NCI-H2227 (cell line): ENCODE results near the gene SORCS2.

Experiments
- DNase-seq: peaks from one replicate; lab custom pipeline; 2025; ENCODE audit not compliant: unreplicated experiment; lab: John Stamatoyannopoulos, UW

SORCS2 gene

DNA sequence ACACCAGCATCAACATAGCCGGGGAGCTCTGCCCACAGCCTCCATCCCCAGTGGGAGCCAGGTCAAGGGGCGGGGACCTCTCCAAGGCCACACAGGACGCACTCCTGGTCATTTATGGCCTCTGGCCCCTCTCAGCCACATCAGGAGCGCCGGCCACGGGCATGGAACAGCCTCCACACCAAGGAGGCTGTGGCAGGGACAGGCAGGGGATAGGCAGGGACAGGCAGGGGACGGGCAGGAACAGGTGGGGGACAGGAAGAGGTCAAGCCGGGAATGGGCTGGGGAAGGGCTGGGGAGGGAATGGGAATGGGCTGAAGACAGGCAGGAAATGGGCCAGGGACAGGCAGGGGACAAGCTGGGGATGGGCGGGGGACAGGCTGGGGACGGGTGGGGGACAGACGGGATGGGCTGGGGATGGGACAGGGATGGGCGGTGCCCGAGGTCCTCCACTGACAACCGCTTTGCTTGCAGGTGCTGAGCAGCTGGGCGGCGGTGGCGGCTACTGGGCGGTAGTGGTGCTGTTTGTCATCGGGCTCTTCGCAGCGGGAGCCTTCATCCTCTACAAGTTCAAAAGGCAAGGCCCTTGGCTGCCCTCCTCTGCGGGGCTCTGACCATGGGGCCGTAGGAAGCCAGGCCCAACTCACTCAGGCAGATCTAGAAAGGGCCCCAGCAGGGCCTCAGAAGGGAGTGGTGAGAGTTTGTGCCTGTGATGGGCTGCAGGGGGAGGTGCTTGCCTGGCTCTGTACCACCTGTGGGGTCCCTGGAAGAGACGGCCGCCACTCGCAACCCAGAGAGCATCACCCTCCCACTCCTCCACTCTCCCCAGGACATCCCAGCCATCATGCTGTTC lies 541.7 kb downstream of the SORCS2 start:
- no peak for DNase-seq

DNA sequence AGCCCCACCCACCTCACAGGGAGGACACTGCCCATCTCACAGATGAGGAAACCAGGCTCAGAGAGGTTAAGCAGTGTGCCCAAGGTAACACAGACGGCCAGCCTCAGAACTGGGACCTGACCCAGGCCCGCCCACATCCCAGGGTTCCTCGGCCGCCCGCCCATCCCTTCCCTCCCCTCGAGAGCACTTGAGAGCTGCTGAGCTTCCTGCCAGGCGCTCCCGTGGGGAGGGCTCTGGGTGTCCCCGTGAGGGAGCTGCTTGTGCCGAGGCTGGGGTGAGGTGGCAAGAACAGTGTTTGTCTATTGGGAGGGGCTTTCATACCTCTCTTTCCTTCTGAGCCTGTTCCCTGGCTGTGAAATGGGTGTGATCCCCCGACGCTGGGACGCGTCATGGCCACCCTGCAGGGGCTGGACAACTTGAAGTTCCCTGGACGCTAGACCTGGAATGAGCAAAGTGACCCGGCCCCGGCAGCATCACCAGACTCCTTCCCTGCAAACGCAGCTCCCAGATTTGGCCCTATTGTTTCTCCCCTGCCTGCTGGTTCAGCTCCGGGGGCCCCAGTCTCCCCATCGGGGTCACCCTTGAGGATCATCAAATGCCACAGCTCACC lies 542.4 kb downstream of the SORCS2 start:
- no peak for DNase-seq

DNA sequence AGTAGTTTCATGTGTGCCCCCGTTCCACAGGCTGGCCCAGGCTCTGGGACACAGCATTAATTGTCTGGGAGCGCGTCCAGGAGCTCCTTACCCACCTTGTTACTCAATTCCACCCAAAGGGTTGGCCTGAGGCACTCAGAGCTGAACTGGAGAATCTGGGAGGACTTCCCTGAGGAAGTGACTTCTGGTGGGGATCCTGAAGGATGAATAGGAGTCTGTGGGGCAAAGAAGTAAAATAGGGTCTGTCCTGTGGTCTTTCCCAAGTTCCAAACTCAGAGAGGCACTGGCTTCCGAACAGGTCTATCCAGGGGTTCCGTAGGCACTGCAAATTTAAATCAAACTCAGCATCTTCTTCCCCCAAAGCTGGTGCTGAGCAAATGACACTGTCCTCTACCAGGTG lies 543.1 kb downstream of the SORCS2 start:
- DNase-seq = no peak

DNA sequence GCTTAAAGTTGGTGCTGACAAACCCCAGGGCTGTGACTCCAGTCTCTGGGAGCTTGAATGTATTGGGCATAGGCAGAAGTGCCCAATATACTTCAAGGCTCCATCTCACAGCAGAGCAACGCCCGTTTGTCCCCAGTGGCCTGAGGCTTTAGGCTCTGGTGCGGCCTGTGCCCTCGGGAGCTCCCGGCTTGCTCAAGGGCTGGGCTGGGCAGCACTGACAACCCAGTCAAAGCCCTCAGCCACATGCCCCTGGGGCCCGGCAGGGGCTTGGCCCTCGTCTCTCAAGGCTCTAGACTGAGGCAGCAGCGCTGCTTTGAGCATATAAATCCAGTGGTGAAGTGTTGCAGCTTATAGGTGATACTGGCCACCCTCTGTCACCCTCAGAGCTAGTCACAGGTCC lies 543.6 kb downstream of the SORCS2 start:
- no peak for DNase-seq

DNA sequence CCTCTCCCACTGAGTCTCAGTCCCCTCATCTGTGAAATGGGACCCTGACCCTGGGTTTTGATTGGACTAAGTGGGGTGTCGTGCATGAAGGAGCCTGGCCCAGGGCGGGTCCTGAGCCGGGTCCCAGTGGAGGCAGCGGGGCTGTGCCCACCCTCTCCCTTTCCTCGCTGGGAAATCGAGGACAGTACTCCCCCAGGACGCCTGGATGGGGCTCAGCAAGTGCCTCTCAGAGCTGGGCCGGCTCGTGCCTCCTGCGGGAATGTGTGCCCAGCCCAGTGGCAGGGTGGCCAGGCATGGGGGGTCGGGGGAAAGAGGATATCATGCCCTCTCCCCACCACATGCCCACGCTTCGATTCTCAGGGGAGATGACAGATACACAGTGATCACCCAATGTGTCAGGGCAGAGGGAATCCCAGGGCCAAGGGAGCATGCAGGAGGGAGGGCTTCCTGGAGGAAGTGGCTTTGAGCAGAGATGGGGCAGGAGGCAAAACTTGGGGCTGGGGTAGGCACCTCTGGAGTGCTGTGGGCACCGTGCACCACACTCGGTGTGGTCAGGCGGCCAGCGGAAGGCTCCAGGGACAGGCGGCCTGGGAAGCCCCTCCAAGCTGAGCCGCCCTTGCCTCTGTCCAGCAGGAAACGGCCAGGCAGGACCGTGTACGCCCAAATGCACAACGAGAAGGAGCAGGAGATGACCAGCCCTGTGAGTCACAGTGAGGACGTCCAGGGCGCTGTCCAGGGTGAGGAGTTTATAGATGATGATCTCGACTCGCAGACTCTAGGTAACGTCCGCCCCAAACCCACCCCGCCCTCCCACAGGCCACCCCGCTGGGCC lies 544.3 kb downstream of the SORCS2 start:
- DNase-seq = no peak

DNA sequence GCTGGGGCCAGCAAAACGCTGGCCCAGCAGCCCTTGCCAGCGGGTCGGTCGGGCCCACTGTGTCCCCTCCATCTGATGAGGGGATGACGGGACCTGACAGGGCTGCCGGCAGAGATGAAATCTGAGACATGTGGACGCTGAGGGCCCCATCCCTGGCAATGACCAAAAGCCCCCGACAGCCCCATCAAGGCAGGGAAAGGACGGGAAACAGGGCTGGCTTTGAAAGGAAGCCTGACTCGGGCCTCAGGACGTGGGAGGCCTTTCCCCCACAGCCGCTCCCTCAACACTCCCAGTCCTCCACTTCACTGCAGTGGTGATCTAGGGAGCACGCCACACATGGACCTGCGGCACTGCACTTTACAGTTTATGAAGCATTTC lies 544.9 kb downstream of the SORCS2 start:
- no peak for DNase-seq

DNA sequence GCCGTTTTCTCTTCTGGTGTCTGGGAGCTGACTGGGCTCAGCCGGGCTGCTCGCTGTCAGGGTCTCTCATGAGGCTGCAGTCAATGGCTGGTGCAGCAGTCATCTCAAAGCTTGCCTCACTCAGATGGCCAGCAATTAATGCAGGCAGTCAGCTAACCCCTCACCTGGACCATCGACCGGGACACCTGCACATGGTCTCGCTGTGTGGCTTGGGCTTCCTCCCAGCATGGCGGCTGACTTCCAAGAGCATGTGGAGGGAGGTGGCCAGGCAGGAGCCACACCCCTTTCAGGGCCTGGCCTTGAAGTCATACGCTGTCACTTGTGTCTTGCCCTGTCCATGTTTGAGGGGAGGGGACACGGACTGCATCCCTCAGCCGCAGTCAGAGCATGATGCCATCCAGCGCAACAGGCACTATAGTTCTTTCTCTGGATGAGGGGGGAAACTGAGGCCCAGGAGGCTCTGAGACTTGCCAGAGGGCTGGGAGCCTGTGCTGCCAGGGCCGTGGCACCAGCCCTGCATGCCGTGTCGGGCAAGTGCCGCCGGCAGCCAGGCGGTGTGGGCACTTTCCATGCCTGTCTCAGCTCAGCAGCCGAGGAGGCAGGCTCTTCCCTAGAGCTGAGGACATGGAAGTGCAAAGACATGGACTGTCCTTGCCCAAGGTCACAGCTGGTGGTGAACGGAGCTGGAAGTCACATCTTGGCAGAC lies 545.6 kb downstream of the SORCS2 start:
- no peak for DNase-seq

DNA sequence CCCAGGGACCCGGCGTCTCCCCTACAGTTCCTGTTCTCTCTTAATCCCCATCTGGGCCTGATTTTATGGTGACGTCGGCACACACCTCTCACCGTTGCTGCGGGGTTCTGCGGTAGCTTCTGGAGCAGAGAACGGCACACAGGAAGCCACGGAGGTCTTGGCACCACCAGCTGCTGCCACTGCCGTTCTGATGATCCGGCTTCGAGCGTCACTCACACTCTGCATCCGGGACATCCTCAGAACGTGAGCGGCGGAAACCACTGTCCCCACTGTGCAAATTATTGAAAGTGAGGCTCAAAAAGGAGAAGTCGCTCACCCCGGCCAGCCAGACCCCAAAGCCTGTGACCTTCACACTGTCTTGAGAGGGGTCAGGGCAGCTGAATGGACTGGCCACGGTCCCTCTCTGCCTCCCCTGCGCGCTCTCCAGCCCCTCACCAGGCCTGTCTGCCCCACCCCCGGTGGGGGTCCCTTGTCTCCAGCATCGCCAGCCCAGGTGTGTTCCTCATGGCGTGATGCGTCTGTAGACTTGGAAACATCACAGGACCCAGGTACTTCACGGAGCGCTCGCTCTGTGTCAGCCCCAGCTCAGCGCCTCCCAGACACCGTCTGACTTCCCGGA lies 546.2 kb downstream of the SORCS2 start:
- no peak for DNase-seq

DNA sequence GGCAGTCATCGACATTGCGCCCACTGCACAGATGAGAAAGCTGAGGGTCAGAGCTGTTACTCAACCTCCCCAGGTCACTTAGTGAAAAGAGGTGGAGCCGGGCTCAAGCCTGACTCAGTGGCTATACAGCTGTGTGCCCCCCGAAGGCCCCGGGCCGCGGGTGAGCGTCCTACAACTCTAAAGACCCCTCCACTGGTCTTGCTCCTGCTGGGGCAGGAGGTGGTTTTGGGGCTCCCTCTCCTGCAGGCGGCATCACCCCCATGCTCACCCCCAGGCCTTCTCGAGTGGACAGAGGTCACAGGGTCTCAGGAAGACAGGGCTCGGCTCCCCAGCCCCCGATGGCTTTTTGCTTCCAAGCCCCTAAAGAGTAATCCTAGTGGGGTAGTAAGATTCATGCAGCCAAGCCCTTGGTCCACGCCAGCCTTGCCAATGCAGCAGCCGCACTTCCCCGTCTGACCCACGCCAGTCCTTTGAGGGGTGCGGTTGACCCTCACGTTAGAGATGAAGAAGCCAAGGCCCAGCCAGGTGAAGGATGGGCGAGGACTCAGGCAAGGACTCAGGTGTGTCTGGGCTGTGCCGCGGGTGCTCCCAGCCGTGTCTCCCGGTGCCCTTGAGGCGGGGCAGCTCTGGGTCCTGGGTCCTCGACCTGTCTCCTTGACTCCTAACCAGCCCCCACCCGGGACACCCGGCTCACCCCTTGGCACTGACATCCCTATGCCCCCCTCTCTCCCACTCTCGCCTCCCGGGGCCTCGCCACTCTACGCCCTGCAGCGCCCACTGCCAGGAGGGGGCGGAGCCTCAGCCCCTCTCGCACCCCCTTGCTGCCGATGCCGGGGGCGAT lies 547.0 kb downstream of the SORCS2 start:
- DNase-seq = no peak

DNA sequence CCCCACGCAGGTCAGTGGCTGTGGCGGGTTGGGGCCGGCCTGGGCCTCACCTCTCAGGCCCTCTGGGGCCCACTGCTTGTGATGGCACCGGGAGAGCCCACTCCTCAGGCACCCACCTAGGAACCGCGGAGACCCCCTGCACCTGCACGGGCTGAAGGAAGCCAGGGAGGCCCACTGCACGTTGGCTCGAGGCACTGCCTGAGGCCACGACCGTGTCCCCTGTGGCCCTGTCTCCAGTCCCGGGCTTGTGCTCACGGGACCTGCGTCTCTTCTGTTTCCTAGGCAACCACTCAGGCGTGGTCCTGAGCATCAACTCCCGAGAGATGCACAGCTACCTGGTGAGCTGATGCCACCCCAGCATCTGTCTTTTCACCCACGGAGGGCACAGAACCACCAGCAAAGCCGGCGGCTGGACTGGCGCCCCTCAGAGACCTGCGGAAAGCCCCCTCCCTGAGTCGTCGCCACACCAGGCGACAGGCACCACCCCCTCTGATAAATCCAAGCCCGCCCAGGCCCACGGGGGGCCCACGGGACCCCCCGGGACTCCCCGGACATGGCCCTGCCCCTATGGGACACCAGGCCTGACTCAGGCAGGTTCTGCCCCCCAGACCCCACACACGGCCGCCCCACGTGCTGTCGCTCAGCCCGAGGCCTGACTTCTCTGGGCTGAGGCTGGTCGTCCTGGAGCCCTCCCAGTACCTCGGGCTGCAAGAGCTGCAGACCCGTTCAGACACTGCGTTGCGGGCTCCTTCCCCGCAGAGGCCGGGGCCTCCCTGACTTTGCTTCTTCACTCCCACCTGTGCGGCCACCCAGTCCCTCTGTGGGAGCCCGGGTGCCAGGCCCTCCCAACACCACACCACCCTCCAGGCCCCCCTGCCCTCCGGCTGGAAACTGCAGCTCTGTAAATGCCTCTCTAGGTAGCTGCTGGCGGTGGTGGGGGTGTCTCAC lies 547.9 kb downstream of the SORCS2 start:
- no peak for DNase-seq

DNA sequence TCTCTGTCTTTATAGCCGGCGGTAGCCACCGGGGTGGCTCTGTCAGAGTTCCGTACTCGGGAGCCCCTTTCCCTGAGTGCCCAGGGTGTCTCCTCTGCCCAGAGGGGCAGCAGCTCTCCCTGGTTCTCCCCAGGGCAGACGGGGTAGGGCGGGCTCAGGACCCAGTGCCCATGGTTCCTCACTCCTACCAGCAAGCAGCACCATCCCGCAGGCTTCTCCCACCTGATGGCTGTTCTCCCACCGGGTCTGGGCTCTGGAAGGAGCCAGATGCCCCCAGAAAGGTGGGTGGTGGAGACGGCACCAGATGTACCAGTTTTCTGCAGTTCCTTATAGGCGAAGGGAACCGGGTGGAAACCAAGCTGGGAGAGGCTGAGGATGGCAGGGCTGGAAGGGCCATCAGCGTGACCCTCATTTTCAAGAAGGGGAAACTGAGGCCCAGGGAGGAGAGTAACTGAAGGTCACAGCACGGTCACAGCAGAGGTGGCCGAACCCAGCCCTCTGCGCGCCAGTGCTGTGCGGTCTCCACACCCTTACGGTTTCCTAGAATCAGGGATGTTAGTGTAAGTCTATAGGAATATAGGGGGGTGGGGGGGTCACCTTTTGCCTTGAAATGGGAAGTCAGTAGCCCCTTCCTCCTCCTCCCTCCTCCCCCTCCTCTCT lies 548.7 kb downstream of the SORCS2 start:
- DNase-seq = no peak

DNA sequence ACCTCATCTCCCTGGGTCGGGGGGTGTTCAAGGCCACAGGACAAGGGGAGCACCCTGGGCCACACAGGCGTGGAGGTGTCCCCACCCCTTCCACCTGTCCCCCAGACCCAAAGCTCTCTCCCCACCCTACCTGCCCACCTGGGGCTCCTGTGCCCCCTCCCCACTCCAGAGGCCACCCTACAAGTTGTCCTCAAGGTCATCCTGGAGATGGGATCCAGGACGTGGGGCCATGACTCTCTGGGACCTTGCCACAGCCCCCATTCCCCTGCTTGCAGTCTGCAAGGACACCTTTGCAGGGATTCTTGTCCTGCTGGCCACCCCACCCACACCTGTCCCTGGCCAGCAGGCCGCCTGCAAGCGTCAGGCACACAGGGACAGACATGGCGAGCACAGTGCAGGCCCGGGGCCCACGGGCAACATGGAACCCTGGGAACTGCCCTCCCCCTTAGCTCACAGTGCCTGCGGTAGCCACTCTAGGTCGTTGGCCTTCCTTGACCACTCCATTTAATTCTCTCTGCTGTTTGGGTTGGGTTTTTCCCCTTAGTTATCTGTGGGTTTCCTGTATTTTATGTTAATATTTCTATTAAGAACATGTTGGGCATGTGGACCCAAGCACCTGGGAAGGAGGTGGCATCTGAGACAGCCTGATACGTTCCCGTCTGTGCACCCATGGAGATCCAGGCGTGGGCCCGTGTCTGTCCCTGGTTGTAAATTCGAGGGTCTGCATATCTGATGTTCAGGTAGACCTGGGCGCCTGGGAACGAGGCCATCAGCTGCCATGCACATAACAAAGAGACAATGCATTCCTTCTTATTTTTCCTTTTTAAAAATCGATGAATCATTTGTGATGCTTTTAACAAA lies 549.8 kb downstream of the SORCS2 start:
- DNase-seq = no peak

DNA sequence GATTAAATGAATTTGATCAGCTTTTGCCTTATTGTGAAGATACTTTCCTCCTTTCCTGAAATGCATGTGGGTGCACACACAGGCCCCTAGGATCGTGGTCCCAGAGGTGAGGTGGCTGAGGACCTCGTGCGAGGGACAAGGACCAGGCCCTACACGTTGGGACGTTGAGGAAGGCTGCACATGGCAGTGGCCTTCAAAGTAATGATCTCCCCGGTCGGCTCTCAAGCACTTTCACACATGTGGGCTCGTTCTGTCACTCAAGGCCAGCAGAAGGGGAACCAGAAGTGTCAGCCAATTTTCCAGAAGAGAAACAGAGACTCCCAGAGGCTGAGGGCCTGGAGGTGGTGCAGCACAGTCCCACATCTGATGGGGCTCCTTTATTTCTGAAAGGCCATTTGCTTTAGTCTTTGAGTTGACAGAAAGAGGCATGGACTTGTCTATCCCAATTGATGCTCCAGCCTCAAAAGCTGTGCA lies 550.5 kb downstream of the SORCS2 start:
- DNase-seq = no peak

DNA sequence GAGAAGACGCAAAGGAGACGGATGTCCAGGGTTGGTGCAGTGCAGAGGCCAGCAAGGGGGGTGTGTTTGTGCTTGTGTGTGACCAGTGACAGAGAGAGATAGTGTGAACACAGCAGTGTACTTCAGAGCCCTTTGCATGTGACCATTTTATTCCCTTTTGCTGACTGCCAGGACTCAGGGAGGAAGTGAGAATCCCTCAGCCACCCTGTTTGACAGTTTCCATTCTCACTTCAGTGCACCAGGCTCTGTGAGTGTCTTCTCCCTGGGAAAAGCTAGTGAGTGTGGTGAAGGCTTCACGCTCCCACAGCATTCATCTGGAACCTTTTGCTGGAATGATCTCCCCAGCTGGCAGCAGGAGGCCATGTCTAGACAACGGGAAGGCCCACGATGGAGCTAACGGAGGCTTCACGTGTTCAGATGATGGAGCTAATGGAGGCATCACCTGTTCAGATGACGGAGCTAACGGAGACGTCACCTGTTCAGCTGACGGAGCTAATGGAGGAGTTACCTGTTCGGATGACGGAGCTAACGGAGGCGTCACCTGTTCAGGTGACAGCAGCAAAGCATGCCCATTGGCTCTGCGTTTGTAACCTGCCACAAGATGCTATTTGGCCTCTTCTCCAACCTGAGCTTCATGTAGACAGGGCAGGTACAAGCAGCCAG lies 551.9 kb downstream of the SORCS2 start:
- no peak for DNase-seq

DNA sequence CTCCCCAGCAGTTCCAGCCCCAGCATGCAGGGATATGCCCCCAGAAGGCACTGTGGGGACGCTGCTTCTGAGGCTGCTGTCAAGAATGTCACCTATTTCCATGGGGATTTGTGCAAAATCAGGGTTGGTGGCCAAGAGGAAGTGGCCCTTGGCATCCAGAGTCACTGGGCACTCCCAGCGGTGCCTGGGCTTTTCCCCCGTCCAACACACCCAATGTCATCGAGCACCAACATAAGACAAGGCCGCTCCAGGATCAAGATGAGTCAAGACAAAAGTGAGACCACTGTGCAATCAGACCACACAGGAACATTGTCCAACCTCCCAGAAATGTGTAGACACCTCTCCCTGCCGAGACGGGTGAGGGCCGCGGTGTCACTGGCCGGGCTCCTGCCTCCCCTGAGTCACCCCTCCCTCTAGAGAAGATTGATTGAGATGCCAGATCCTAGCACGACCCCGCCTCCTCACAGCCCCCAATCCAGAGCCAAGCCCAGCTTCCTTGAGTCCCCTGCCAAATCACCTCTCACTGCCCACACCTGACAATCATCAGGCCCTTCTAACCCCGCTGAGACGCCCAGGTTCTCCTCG lies 553.1 kb downstream of the SORCS2 start:
- DNase-seq = no peak

DNA sequence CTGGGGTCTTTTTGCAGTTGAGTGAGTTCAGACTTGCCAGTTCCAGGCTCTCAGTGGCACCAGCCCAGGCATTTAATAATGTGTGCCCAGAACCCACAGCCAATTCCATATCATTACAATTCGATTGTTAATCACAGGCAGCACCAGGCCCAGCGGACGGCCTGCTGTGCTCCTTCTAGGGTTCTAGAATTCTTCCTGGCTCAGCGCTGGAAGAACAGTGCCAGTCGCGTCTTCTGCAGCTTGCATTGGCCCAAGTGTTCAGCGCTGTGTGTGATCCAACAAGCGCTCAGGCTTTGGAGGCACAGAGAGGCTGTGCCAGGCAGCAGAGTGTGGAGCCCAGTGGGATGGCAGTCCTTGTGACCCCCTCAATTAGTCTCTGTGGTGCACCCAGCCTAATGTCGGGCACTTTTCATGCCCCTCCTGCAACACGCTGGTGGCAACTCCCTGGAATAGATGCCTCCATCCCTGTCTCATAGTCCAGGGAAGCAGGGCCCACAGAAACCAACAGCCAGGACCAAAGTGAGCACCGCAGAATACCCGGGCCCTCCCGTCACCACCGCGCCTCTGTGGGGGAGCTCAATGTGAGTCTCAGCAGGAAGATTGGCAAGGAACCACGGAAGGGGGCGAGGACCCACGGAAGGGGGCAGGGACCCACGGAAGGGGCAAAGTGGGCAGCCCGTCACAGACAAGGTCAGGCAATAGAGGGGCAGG lies 554.2 kb downstream of the SORCS2 start:
- DNase-seq = no peak
